ENCODE data around the gene MICU2. TPM values are rescaled to one million over a fixed set of nuclear protein-coding genes. Genes with fewer than 3 reads are reported as not detected.

MICU2 gene
- total RNA-seq, 2 donors from 2014 or later, result 56.7 to 90.9 TPM

GRCh38 chr13:21526707-21527540 lies 77.0 kb downstream of the MICU2 start:
- H3K4me3 ChIP-seq, result no peak overlapping the region
- no peaks in the 10 kb centered on the region for H3K4me1 ChIP-seq (replicated peaks)
- intact Hi-C loops (cut with DNase I), result no loop called here
- 76% methylated on average over 6 of the region's 6 CpGs for WGBS
- H3K27ac ChIP-seq, result no peak overlapping the region
- no peaks in the 10 kb centered on the region for H3K27me3 ChIP-seq (replicated peaks; ENCODE audit: insufficient read depth)
- H3K36me3 ChIP-seq, result no peaks in the 10 kb centered on the region
- H3K9me3 ChIP-seq, result no peaks in the 10 kb centered on the region
- TF ChIP-seq POLR2A (IDR thresholded peaks at IDR 0.05) (no peak), CTCF (IDR thresholded peaks at IDR 0.05) (no peak), POLR2AphosphoS5 (IDR thresholded peaks at IDR 0.05) (no peak)
- no peak for DNase-seq (ENCODE audit: low spot score)

- H3K36me3 ChIP-seq, result no peaks in the 10 kb centered on the region
- DNase-seq (ENCODE audit: low spot score), result no peak
- no peaks in the 10 kb centered on the region for H3K4me1 ChIP-seq (replicated peaks)
- TF ChIP-seq CTCF (IDR thresholded peaks at IDR 0.05), result no peak
- no peak for TF ChIP-seq POLR2A (IDR thresholded peaks at IDR 0.05)
- TF ChIP-seq POLR2AphosphoS5 (IDR thresholded peaks at IDR 0.05), result no peak
- H3K27ac ChIP-seq, result no peak overlapping the region
- no peaks in the 10 kb centered on the region for H3K9me3 ChIP-seq
- WGBS, result 86% methylated on average over 2 of the region's 2 CpGs
- intact Hi-C loops (cut with DNase I), result no loop called here
- H3K27me3 ChIP-seq (replicated peaks; ENCODE audit: insufficient read depth), result no peaks in the 10 kb centered on the region
- H3K4me3 ChIP-seq, result no peak overlapping the region
Observed at GRCh38 chr13:21522847-21523246, 81.1 kb downstream of the MICU2 start.

- WGBS, result 90% methylated on average over 1 of the region's 1 CpG
- Histone ChIP-seq H3K27me3 (replicated peaks; ENCODE audit: insufficient read depth) (no peaks in the 10 kb centered on the region), H3K9me3 (no peaks in the 10 kb centered on the region), H3K4me3 (no peak overlapping the region), H3K27ac (no peak overlapping the region), H3K4me1 (replicated peaks) (no peaks in the 10 kb centered on the region), H3K36me3 (no peaks in the 10 kb centered on the region)
- TF ChIP-seq POLR2A (IDR thresholded peaks at IDR 0.05) (no peak), POLR2AphosphoS5 (IDR thresholded peaks at IDR 0.05) (no peak), CTCF (IDR thresholded peaks at IDR 0.05) (no peak)
- DNase-seq (ENCODE audit: low spot score), result no peak
- intact Hi-C loops (cut with DNase I), result no loop called here
Observed at GRCh38 chr13:21522130-21522529, 81.8 kb downstream of the MICU2 start.

- Histone ChIP-seq H3K4me3 (no peak overlapping the region), H3K27ac (no peak overlapping the region), H3K36me3 (no peaks in the 10 kb centered on the region), H3K9me3 (no peaks in the 10 kb centered on the region), H3K27me3 (replicated peaks; ENCODE audit: insufficient read depth) (no peaks in the 10 kb centered on the region), H3K4me1 (replicated peaks) (no peaks in the 10 kb centered on the region)
- TF ChIP-seq CTCF (IDR thresholded peaks at IDR 0.05), result no peak
- TF ChIP-seq POLR2A (IDR thresholded peaks at IDR 0.05), result no peak
- TF ChIP-seq POLR2AphosphoS5 (IDR thresholded peaks at IDR 0.05), result no peak
- DNase-seq (ENCODE audit: low spot score), result no peak
- intact Hi-C loops (cut with DNase I), result no loop called here
- WGBS, result 92% methylated on average over 8 of the region's 8 CpGs
Observed at GRCh38 chr13:21518617-21519144, 85.3 kb downstream of the MICU2 start.

GRCh38 chr13:21517576-21517975 lies 86.4 kb downstream of the MICU2 start:
- no peaks in the 10 kb centered on the region for H3K9me3 ChIP-seq
- TF ChIP-seq POLR2A (IDR thresholded peaks at IDR 0.05) (no peak), POLR2AphosphoS5 (IDR thresholded peaks at IDR 0.05) (no peak), CTCF (IDR thresholded peaks at IDR 0.05) (no peak)
- no peaks in the 10 kb centered on the region for H3K36me3 ChIP-seq
- H3K4me1 ChIP-seq (replicated peaks), result no peaks in the 10 kb centered on the region
- DNase-seq (ENCODE audit: low spot score), result no peak
- intact Hi-C loops (cut with DNase I), result no loop called here
- 85% methylated on average over 16 of the region's 16 CpGs for WGBS
- no peak overlapping the region for H3K4me3 ChIP-seq
- no peaks in the 10 kb centered on the region for H3K27me3 ChIP-seq (replicated peaks; ENCODE audit: insufficient read depth)
- no peak overlapping the region for H3K27ac ChIP-seq

Measured in prostate gland (tissue), 2 donors.